AG08395 (cell line): ENCODE measurements around the gene FOXP4.

Source experiments
- DNase-seq: peaks from one replicate; pipeline ENCODE4 v3.0.0; 2012; ENCODE audit warnings: mixed read lengths, low spot score

Gene FOXP4

GRCh38 chr6:41644297-41644879, 98.2 kb downstream of the FOXP4 start:
- DNase-seq, result no peak

DNA sequence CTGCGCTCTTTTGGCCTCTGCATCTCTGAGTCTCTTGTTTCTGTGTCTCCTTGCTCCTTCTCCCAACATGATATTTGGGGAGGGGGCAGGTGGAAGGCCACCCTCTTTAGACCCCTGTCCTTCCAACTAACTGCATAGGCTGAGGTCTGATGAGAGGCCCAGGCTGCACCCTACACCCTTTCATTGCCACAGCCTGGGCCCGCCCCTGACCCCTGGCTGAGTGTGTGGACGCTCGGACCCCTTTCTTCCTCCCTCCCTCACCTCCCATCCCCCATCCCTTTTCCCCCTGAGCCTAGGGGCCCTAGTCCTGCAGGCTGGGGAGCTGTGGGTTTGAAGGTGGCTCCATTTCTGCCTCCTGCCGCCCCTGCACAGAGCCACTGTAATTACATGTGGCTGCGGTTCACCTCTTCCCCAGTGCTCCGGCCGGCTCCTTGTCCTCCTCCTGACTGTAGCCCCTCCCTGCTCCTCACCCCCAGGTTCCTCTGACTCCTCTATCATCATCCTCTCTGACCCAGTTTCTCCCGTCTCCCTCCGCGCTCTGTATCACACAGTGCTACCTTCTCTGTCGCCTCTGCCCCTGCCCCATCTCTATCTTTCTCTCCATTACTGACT, 98.9 kb downstream of the FOXP4 start:
- DNase-seq, result no peak

- no peak for DNase-seq
Observed at GRCh38 chr6:41646026-41646795, 100.0 kb downstream of the FOXP4 start.

DNA sequence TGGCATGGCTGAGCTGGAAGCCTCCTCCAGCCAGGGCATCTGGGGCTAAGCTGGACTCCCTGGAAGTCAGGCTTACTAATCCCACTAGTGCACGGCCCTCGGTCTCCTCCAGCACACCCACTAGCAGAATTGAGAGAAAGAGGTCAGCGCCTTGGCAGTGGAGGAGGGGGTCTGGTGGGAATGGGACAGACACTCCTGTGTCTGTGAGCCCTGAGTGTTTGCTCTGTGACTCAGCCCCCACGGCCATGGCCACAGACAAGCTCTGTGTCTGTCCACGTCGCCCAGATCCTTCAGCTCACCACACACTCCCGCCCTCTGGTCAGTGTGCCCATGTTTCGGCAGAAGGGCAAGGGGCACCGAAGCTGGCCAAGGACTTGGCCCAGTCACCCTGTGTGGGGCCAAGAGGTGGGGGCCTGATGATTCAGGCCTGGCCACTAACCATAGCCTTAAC, 100.9 kb downstream of the FOXP4 start:
- no peak for DNase-seq

DNA sequence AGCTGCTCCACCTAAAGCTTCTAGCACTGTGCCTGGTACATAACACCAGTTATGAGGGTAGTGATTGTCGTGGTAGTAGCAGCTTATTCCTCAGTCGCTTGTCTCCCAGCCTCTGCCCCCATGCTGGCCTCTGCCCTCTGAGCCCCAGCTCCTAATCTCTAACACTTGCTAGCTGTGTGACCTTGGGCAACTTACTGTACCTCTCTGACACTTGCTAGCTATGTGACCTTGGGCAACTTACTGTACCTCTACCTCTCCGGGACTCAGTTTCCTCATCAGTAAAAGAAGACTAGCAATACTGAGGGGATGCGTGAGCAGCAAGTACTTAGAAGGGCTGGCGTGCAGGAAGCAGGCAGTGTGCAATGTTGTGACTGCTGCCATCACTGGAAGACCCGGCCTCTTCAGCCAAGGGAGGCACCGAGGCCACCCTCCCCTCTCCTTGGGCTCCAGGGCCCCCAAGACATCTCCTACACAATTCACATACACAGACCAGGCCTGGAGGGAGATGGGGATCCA, 101.9 kb downstream of the FOXP4 start:
- no peak for DNase-seq

- DNase-seq, result no peak
Observed at GRCh38 chr6:41648921-41649320, 102.7 kb downstream of the FOXP4 start.

DNA sequence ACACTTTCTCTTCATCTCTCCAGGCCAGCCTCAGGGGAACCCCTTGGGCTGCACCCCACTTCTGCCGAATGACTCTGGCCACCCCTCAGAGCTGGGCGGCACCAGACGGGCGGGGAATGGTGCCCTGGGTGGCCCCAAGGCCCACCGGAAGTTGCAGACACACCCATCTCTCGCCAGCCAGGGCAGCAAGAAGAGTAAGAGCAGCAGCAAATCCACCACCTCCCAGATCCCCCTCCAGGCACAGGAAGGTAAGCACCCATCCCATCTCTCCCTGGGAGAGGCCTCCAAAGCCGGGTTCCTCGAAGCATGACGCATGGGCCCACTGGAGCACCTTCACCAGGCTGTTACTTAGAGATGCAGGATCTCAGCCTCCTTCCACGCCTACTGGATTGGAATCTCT, 103.4 kb downstream of the FOXP4 start:
- DNase-seq, result no peak

- DNase-seq, result no peak
Observed at GRCh38 chr6:41650120-41650519, 103.9 kb downstream of the FOXP4 start.

GRCh38 chr6:41651246-41651961, 105.2 kb downstream of the FOXP4 start:
- no peak for DNase-seq
